Fibroblast of mammary gland (primary cell): ENCODE results near the gene TMEM131.
A peak's percentile ranks its signal among the peaks of the same experiment; 100 is the strongest.

Source experiments
- DNase-seq: peaks from one replicate; pipeline ENCODE4 v3.0.0-alpha.2; 2010; ENCODE audit warnings: low read depth
- H3K4me3 ChIP-seq: 2 replicates; pipeline ENCODE4 v1.5.1; 2011; ENCODE audit warnings: low read depth, mild to moderate bottlenecking, low read length, moderate library complexity; ENCODE audit not compliant: control insufficient read depth
- CTCF ChIP-seq: conservative IDR thresholded peaks from 2 replicates; pipeline ENCODE4 v1.5.1; 2011; ENCODE audit warnings: low read depth, low read length, inconsistent platforms; ENCODE audit not compliant: control insufficient read depth, insufficient read depth

The TMEM131 gene

GRCh38 chr2:97819754-97820153, 176.0 kb downstream of the TMEM131 start:
- TF ChIP-seq CTCF = no peak
- no peak overlapping the region for H3K4me3 ChIP-seq
- no peak for DNase-seq

GRCh38 chr2:97816411-97816810, 179.3 kb downstream of the TMEM131 start:
- no peak for TF ChIP-seq CTCF
- H3K4me3 ChIP-seq = no peak overlapping the region
- no peak for DNase-seq

- no peak for DNase-seq
- no peak overlapping the region for H3K4me3 ChIP-seq
- TF ChIP-seq CTCF = no peak
Measured at GRCh38 chr2:97812931-97813330, 182.8 kb downstream of the TMEM131 start.

GRCh38 chr2:97808816-97809215, 186.9 kb downstream of the TMEM131 start:
- DNase-seq = no peak
- TF ChIP-seq CTCF = no peak
- no peak overlapping the region for H3K4me3 ChIP-seq

- peak; percentile 90 for TF ChIP-seq CTCF
- H3K4me3 ChIP-seq = no peak overlapping the region
- peak; percentile 71 for DNase-seq
Measured at GRCh38 chr2:97806738-97807618, 188.8 kb downstream of the TMEM131 start.

GRCh38 chr2:97805776-97806175, 190.0 kb downstream of the TMEM131 start:
- TF ChIP-seq CTCF = no peak
- H3K4me3 ChIP-seq = no peak overlapping the region
- no peak for DNase-seq

- H3K4me3 ChIP-seq = no peak overlapping the region
- no peak for DNase-seq
- TF ChIP-seq CTCF = no peak
Measured at GRCh38 chr2:97801028-97801427, 194.7 kb downstream of the TMEM131 start.
